GM12878 (cell line): ENCODE results near the gene THAP2. TPM values are rescaled to one million over a fixed set of nuclear protein-coding genes. Genes with fewer than 3 reads are reported as not detected.

Experiments used
- ATAC-seq: fragments of 200-7000 bp; cut with Tn5 transposase; 3 replicates; pipeline ENCODE4 v1.9.1; 2020; ENCODE audit warnings: mild to moderate bottlenecking, moderate library complexity
- BruUV-seq: library from RNA; stranded (reverse); fragments of 400-500 nt; replicated peaks from 2 replicates; lab custom pipeline; 2021; lab: Mats Ljungman, UMichigan
- CTCF ChIA-PET: fragments of 300-600 bp; sonication (Branson Sonifier 250); formaldehyde crosslinking; extraction: SDS; loops from one replicate; lab custom pipeline; 2021; ENCODE audit warnings: inconsistent platforms; lab: Yijun Ruan, JAX
- POLR2A ChIA-PET: fragments of 350-600 bp; formaldehyde crosslinking; extraction: SDS; loops from one replicate; lab custom pipeline; 2021; ENCODE audit warnings: inconsistent platforms; lab: Charles Lee
- RAD21 ChIA-PET: fragments of 300-600 bp; sonication (Branson Sonifier 250); formaldehyde crosslinking; loops from one replicate; lab custom pipeline; 2023; ENCODE audit warnings: antibody characterized with exemption; ENCODE audit not compliant: unreplicated experiment; lab: Charles Lee
- SMC1A ChIA-PET: fragments of 300-600 bp; sonication (Branson Sonifier 250); formaldehyde crosslinking; loops from one replicate; lab custom pipeline; 2023; ENCODE audit not compliant: unreplicated experiment, uncharacterized antibody; lab: Charles Lee
- DNase-seq: peaks from one replicate; pipeline ENCODE4 v3.0.0-alpha.2; 2011; ENCODE audit warnings: low read depth, low spot score
- FAIRE-seq: peaks from 3 replicates; lab custom pipeline; 2011; peaks lifted over from hg19 to GRCh38; lab: Jason Lieb, UNC
- H2AFZ ChIP-seq: 2 replicates; pipeline ENCODE4 v1.6.0; 2011; ENCODE audit warnings: low read depth, low read length, control low read depth; ENCODE audit not compliant: control insufficient read depth
- H3K27ac ChIP-seq: 2 replicates; pipeline ENCODE4 v1.5.1; 2011; ENCODE audit warnings: control low read depth; ENCODE audit not compliant: control insufficient read depth, insufficient read depth
- H3K27me3 ChIP-seq, 2 experiments: replicated peaks in 1 of 2; 2 replicates each; pipeline versions ENCODE4 v1.6.0 to v1.6.1; 2011; ENCODE audit warnings: low read length in 1 of 2; ENCODE audit not compliant: control insufficient read depth in 2 of 2, insufficient read depth in 2 of 2
- H3K36me3 ChIP-seq, 2 experiments: 2 replicates each; pipeline ENCODE4 v1.5.1; 2011; ENCODE audit warnings: low read length in 1 of 2; ENCODE audit not compliant: control insufficient read depth in 2 of 2, insufficient read depth in 2 of 2
- H3K4me1 ChIP-seq: 2 replicates; pipeline ENCODE4 v1.6.1; 2011; ENCODE audit warnings: mild to moderate bottlenecking, low read length, moderate library complexity, mixed read lengths; ENCODE audit not compliant: control insufficient read depth, insufficient read depth
- H3K4me2 ChIP-seq: 2 replicates; pipeline ENCODE4 v1.6.0; 2011; ENCODE audit warnings: control low read depth; ENCODE audit not compliant: control insufficient read depth, insufficient read depth
- H3K4me3 ChIP-seq: fragments of 200-600 bp; sonication (generic); 2 replicates; pipeline ENCODE4 v1.5.1; 2016
- H3K79me2 ChIP-seq: 2 replicates; pipeline ENCODE4 v1.6.0; 2011; ENCODE audit warnings: low read length; ENCODE audit not compliant: control insufficient read depth, insufficient read depth
- H3K9ac ChIP-seq: 2 replicates; pipeline ENCODE4 v1.8.0; 2011; ENCODE audit warnings: low read length, control low read depth, mixed read lengths; ENCODE audit not compliant: control insufficient read depth, insufficient read depth
- H3K9me3 ChIP-seq: replicated peaks from 3 replicates; pipeline ENCODE4 v1.5.1; 2011; ENCODE audit warnings: mild to moderate bottlenecking, low read length; ENCODE audit not compliant: control insufficient read depth, insufficient read depth
- H4K20me1 ChIP-seq: 2 replicates; pipeline ENCODE4 v1.6.0; 2011; ENCODE audit not compliant: control insufficient read depth, insufficient read depth
- BACH1 ChIP-seq: fragments of 450-650 bp; IDR thresholded peaks from 2 replicates; pipeline ENCODE4 v1.6.1; 2017; ENCODE audit warnings: mild to moderate bottlenecking, borderline replicate concordance
- BHLHE40 ChIP-seq, 2 experiments: fragments of 450-650 bp in 1 of 2; IDR thresholded peaks; 2 replicates each; pipeline ENCODE4 v1.6.1; 2011 to 2017; ENCODE audit warnings: low read depth in 2 of 2, borderline replicate concordance in 1 of 2, improper control_type of control experiment in 1 of 2, low read length in 1 of 2, mild to moderate bottlenecking in 1 of 2
- CUX1 ChIP-seq: IDR thresholded peaks from 2 replicates; pipeline ENCODE4 v1.6.1; 2012; ENCODE audit warnings: improper control_type of control experiment, low read depth, low read length; ENCODE audit not compliant: insufficient replicate concordance
- FOXK2 ChIP-seq: fragments of 450-650 bp; IDR thresholded peaks from 2 replicates; pipeline ENCODE4 v1.6.1; 2017; ENCODE audit warnings: mild to moderate bottlenecking, moderate library complexity
- HDAC6 ChIP-seq: fragments of 200-600 bp; sonication (generic); IDR thresholded peaks from one replicate; pipeline ENCODE4 v1.8.0; 2017; ENCODE audit warnings: antibody characterized with exemption; ENCODE audit not compliant: unreplicated experiment
- NFXL1 ChIP-seq: fragments of 450-650 bp; IDR thresholded peaks from 2 replicates; pipeline ENCODE4 v1.6.1; 2017; ENCODE audit warnings: antibody characterized with exemption, mild to moderate bottlenecking, borderline replicate concordance
- NFYA ChIP-seq: IDR thresholded peaks from 2 replicates; pipeline ENCODE4 v1.6.1; 2011; ENCODE audit warnings: low read depth, mild to moderate bottlenecking, low read length, improper control_type of control experiment, borderline replicate concordance
- RAD21 ChIP-seq: IDR thresholded peaks from 2 replicates; pipeline ENCODE4 v1.6.1; 2011; ENCODE audit warnings: mild to moderate bottlenecking, low read depth, low read length, moderate library complexity; ENCODE audit not compliant: insufficient read depth
- RFX5 ChIP-seq: IDR thresholded peaks from 2 replicates; pipeline ENCODE4 v1.6.1; 2011; ENCODE audit warnings: low read depth, low read length, improper control_type of control experiment
- SMAD1 ChIP-seq: fragments of 450-650 bp; IDR thresholded peaks from 2 replicates; pipeline ENCODE4 v1.6.1; 2018; ENCODE audit warnings: mild to moderate bottlenecking, low read depth; ENCODE audit not compliant: partially characterized antibody
- SMC3 ChIP-seq: IDR thresholded peaks from 2 replicates; pipeline ENCODE4 v1.6.1; 2011; ENCODE audit warnings: low read length, improper control_type of control experiment, borderline replicate concordance
- USF1 ChIP-seq: IDR thresholded peaks from 2 replicates; pipeline ENCODE4 v1.6.1; 2011; ENCODE audit warnings: borderline replicate concordance, low read depth, mild to moderate bottlenecking, moderate library complexity, mixed read lengths, low read length; ENCODE audit not compliant: insufficient read depth; ENCODE audit errors: extremely low read length
- WRNIP1 ChIP-seq: IDR thresholded peaks from 2 replicates; pipeline ENCODE4 v1.6.1; 2011; ENCODE audit warnings: low read depth, low read length, improper control_type of control experiment, borderline replicate concordance
- ZBTB4 ChIP-seq: fragments of 450-650 bp; formaldehyde crosslinking; IDR thresholded peaks from 2 replicates; pipeline ENCODE4 v1.4.0; 2022; ENCODE audit warnings: mild to moderate bottlenecking, moderate library complexity
- ZSCAN29 ChIP-seq: fragments of 450-650 bp; IDR thresholded peaks from 2 replicates; pipeline ENCODE4 v1.6.1; 2017; ENCODE audit warnings: mild to moderate bottlenecking, moderate library complexity
- WGBS: methylation state at CpG from one replicate; pipeline ENCODE4 v1.1.6; 2016; ENCODE audit warnings: low lambda C conversion rate; ENCODE audit not compliant: insufficient replicate concordance, insufficient coverage; ENCODE audit errors: missing lambda C conversion rate; 5-methylcytosine and 5-hydroxymethylcytosine counted together
- in situ Hi-C: fragments of 300-500 bp; cut with MboI; formaldehyde crosslinking; loops from 9 replicates; pipeline ENCODE4 v1.14.3; 2018; ENCODE audit warnings: mixed read lengths
- intact Hi-C: fragments of 100-400 bp; cut with micrococcal nuclease; formaldehyde crosslinking; loops from one replicate; pipeline ENCODE4 v1.14.2; 2022; ENCODE audit not compliant: unreplicated experiment
- polyA plus RNA-seq, 11 experiments: library from polyadenylated mRNA; depleted of rRNA in 4 of 11; unstranded in 6 of 11; stranded (reverse) in 5 of 11; fragments of >200 nt; fragmentation: Nextera tagmentation in 4 of 11; fragmentation: Illumina TruSeq in 1 of 11; extraction: Ambion mirVana in 4 of 11; extraction: Trizol in 1 of 11; gene quantifications; 1 replicate in 1 of 11; 2 replicates in 10 of 11; pipeline versions ENCODE4 v1.2.1 to v1.2.3, GENCODE V29; 2011 to 2016; ENCODE audit warnings: inconsistent platforms in 2 of 11, missing spikeins in 2 of 11, low read depth in 1 of 11
- total RNA-seq, 4 experiments: library from RNA; depleted of rRNA in 3 of 4; stranded (reverse); fragments of >200 nt in 3 of 4; fragmentation: Illumina TruSeq in 1 of 4; extraction: Trizol in 1 of 4; gene quantifications; 2 replicates each; pipeline versions ENCODE4 v1.2.1 to v1.2.3, GENCODE V29; 2013 to 2021

Gene THAP2
- total and polyA plus RNA-seq, 10 of the 15 experiments (the other 5 are each of a cell fraction or from before 2014, with no cell fraction given): 4.1 to 18.0 (median 7.3) TPM

GRCh38 chr12:71621938-71622337 is 42.2 kb upstream of the THAP2 start:
- Histone ChIP-seq H3K9me3 (no peaks in the 10 kb centered on the region), H3K79me2 (no peaks in the 10 kb centered on the region), H3K4me1 (no peaks in the 10 kb centered on the region), H4K20me1 (no peaks in the 10 kb centered on the region), H3K4me3 (no peak overlapping the region), H3K9ac (no peak overlapping the region), H3K4me2 (no peak overlapping the region), H3K36me3 (peaks cover 5 to 45% of the 10 kb centered on the region in 2 experiments), H3K27ac (no peak overlapping the region), H2AFZ (no peak overlapping the region), H3K27me3 (no peaks in the 10 kb centered on the region)
- CTCF ChIA-PET: interaction anchor here (0.8 to 2.5 kb wide), 4 partner anchors 10 to 24 kb away, joined by 4 to 13 read pairs (median 4); no protein-coding TSS in a partner anchor
- SMC1A ChIA-PET: interaction anchor here (0.6 to 1.0 kb wide), 2 partner anchors 41 to 153 kb away, joined by 3 to 4 read pairs; partner anchors contain the start of gene ZFC3H1
- POLR2A ChIA-PET: no interaction called here
- ATAC-seq (no peak), FAIRE-seq (no peak), DNase-seq (no peak)
- WGBS: 100% methylated on average over 1 of the region's 1 CpG
- in situ Hi-C loops: no loop called here
- BruUV-seq: TSS peak; percentile 5
- RAD21 ChIA-PET: interaction anchor here (0.9 kb wide), 1 partner anchor 125 kb away, joined by 4 read pairs; no protein-coding TSS in a partner anchor
- intact Hi-C loops: no loop called here
- TF ChIP-seq BACH1 (no peak), NFYA (no peak), SMAD1 (no peak), WRNIP1 (no peak), NFXL1 (no peak), ZBTB4 (CRISPR knock-in tag) (no peak), CUX1 (no peak), FOXK2 (no peak), ZSCAN29 (no peak), RAD21 (no peak), RFX5 (no peak), HDAC6 (no peak), SMC3 (no peak), USF1 (no peak), BHLHE40 (IDR thresholded peaks at IDR 0.05; ENCODE audit: borderline replicate concordance in 1 of 2, low read depth in 2 of 2, low read length in 1 of 2) (no peak)
